Measurements from ENCODE around the gene FRMD8.

Gene FRMD8

DNA sequence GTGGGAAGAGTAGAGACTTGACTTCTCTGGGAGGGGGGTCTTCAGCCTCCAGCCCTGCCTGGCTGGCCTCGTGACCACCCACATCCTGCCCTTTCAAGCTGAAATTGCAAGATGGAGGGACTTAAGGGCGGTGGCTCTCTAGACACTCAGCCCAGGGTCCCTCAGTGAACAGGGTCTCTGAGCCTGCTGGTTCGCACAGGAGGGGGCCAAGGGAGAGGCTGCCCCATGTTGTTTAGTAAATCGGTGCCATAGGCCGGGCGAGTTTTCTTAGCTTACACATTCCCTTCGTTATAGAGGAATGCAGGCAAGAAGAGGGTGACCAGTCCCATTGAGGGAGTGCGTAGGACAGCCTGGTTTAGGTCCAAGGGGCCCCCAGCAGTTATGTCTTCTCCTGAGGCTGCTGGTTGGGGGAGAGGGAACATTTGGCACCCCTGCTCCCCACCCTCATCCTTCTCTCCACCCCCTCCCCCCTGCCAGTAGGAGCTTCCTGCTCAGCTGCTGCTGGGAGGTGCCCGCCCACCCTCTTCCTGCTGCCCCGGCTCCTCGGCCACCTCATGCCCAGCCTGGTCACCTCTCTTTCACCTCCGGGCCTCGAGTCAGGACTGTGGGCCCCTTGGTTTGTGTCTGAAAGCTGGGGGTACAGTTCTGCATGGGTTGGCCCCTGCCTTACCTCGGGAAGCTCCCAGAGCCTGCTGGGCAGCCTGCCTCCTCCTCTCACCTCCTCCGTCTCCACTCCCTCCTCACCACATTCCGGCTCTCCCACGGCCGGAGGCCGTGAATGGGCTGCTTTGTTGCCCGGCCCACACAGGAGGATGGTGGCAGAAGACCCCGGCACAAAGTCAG lies 3.9 kb downstream of the FRMD8 start:
- TF ChIP-seq EP300 (IDR thresholded peaks at IDR 0.05; ENCODE audit: borderline replicate concordance) (no peak), CREB1 (IDR thresholded peaks at IDR 0.05; ENCODE audit: low read depth) (no peak), RAD21 (IDR thresholded peaks at IDR 0.05; ENCODE audit: low read depth) (no peak)

DNA sequence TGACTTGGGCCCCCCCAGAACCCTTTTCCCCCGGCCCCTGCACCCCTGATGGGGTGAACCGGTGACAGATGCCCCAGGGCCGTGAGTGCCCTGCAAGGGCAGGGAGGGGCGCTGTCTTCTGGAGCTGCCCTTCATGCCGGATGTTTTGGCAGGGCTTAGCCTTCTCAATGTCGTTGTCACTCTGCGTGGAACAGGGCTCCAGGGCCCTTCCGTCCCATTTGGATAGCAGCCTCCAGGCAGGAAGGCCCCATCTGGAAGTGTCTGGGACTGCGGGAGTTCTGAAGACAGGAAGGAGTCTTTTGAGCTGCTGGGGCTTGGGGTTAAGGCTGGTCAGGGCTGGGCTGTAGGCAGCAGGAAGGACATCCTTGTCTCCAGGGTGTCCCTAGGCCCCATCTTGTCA lies 4.6 kb downstream of the FRMD8 start:
- no peak for TF ChIP-seq YY1 (IDR thresholded peaks at IDR 0.05; ENCODE audit: low read depth)
- TF ChIP-seq CEBPB (IDR thresholded peaks at IDR 0.05), result no peak
- TF ChIP-seq, protein P1, sequence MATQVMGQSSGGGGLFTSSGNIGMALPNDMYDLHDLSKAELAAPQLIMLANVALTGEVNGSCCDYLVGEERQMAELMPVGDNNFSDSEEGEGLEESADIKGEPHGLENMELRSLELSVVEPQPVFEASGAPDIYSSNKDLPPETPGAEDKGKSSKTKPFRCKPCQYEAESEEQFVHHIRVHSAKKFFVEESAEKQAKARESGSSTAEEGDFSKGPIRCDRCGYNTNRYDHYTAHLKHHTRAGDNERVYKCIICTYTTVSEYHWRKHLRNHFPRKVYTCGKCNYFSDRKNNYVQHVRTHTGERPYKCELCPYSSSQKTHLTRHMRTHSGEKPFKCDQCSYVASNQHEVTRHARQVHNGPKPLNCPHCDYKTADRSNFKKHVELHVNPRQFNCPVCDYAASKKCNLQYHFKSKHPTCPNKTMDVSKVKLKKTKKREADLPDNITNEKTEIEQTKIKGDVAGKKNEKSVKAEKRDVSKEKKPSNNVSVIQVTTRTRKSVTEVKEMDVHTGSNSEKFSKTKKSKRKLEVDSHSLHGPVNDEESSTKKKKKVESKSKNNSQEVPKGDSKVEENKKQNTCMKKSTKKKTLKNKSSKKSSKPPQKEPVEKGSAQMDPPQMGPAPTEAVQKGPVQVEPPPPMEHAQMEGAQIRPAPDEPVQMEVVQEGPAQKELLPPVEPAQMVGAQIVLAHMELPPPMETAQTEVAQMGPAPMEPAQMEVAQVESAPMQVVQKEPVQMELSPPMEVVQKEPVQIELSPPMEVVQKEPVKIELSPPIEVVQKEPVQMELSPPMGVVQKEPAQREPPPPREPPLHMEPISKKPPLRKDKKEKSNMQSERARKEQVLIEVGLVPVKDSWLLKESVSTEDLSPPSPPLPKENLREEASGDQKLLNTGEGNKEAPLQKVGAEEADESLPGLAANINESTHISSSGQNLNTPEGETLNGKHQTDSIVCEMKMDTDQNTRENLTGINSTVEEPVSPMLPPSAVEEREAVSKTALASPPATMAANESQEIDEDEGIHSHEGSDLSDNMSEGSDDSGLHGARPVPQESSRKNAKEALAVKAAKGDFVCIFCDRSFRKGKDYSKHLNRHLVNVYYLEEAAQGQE (IDR thresholded peaks at IDR 0.05; ENCODE audit: low read depth), result no peak
- no peak for TF ChIP-seq CREB1 (IDR thresholded peaks at IDR 0.05; ENCODE audit: low read depth)
- no peak for TF ChIP-seq FOXM1 (IDR thresholded peaks at IDR 0.05; ENCODE audit: borderline replicate concordance, low read depth)

DNA sequence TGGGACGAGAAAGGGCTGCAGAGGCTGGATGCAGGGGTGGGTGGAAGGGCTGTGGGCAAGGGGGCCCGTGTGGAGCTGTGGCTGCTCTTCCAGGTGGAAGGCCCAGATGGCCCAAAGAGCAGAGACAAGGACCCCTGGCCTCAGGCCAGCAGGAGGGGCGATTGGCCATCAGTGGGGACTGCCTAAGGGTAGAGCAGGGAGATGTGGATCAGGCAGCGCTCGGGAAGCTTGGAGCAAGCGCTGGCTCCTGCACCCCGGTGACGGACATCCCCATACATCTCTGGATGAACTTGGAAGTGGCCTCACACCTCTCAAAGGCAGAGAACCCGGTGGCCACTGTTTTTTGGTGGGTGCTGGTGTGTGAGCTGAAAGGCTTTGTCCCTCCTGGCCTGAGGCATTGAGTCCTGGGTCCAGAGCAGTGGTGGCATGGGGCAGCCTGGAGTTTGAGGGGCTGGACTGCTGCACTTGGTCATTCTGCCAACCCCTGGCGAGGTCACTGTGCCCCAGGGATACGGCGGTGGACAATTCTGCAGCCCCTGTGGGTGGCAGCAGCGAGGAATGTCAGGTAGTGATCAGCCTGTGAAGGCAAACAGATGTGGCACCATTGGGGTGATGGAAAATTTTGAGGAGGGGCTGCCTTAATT lies 5.9 kb downstream of the FRMD8 start:
- TF ChIP-seq EP300 (IDR thresholded peaks at IDR 0.05; ENCODE audit: borderline replicate concordance) (no peak), CREB1 (IDR thresholded peaks at IDR 0.05; ENCODE audit: low read depth) (no peak), TCF12 (IDR thresholded peaks at IDR 0.05; ENCODE audit: low read depth) (no peak), TAF1 (IDR thresholded peaks at IDR 0.05; ENCODE audit: low read depth) (no peak), RAD21 (IDR thresholded peaks at IDR 0.05; ENCODE audit: low read depth) (no peak), FOXM1 (IDR thresholded peaks at IDR 0.05; ENCODE audit: borderline replicate concordance, low read depth) (no peak), YY1 (IDR thresholded peaks at IDR 0.05; ENCODE audit: low read depth) (no peak), EGR1 (IDR thresholded peaks at IDR 0.05) (no peak), TEAD4 (IDR thresholded peaks at IDR 0.05) (no peak)
- TF ChIP-seq, protein P1 (IDR thresholded peaks at IDR 0.05; ENCODE audit: low read depth), result no peak
- TF ChIP-seq, protein P2, sequence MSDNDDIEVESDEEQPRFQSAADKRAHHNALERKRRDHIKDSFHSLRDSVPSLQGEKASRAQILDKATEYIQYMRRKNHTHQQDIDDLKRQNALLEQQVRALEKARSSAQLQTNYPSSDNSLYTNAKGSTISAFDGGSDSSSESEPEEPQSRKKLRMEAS (IDR thresholded peaks at IDR 0.05), result no peak

DNA sequence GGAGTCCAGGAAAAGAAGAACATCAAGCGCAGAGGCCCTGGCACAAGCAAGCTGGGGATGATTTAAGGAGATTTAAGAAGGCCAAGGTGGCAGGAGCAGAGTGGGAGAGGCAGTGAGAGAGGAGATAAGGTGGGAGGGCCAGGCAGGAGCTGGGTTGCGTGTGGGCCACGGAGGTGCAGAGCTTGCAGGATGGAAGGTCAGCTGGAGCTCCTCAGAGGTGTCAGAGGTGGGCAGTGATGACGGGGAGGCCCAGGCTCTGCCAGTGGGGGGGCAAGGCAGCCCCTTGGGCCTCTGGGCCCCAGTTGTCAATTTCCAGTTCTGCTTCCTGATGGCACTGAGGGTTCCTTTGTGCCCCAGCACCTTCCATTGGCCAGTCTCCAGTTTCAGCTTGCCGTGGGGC lies 6.5 kb downstream of the FRMD8 start:
- TF ChIP-seq ZBTB7A (IDR thresholded peaks at IDR 0.05; ENCODE audit: low read depth) (no peak), YY1 (IDR thresholded peaks at IDR 0.05; ENCODE audit: low read depth) (no peak), RAD21 (IDR thresholded peaks at IDR 0.05; ENCODE audit: low read depth) (no peak), CEBPB (IDR thresholded peaks at IDR 0.05) (no peak), EP300 (IDR thresholded peaks at IDR 0.05; ENCODE audit: borderline replicate concordance) (no peak), CREB1 (IDR thresholded peaks at IDR 0.05; ENCODE audit: low read depth) (no peak), TEAD4 (IDR thresholded peaks at IDR 0.05) (no peak), TCF12 (IDR thresholded peaks at IDR 0.05; ENCODE audit: low read depth) (no peak), FOXM1 (IDR thresholded peaks at IDR 0.05; ENCODE audit: borderline replicate concordance, low read depth) (no peak)
- TF ChIP-seq, protein P1 (IDR thresholded peaks at IDR 0.05; ENCODE audit: low read depth), result no peak
- TF ChIP-seq, protein P3, sequence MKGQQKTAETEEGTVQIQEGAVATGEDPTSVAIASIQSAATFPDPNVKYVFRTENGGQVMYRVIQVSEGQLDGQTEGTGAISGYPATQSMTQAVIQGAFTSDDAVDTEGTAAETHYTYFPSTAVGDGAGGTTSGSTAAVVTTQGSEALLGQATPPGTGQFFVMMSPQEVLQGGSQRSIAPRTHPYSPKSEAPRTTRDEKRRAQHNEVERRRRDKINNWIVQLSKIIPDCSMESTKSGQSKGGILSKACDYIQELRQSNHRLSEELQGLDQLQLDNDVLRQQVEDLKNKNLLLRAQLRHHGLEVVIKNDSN (IDR thresholded peaks at IDR 0.05), result no peak

DNA sequence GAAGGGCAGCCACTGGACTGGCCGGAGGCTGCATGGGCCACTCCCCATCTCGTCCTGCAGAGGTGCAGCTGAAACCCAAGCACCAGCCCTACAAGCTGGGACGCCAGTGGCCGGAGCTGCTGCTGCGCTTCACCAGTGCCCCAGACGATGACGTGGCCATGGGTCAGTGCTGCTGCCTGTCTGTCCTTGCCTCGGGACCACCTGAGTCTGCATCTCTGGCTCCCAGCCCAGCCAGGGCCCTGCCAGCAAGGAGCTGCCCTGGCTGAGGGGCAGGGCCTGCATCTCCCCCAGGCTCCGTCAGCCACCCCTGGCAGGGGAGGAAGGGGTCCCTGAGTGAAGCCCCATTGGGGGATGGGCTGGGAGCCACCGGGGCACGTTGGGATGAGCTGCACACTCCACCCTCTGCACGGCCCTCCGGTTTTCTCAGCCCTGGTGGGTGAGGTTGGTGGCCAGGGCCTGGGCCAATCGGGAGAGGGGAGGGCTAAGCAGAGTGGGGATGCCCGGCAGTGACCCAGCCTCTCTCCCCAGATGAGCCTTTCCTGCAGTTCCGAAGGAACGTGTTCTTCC lies 7.2 kb downstream of the FRMD8 start:
- TF ChIP-seq, protein P1 (IDR thresholded peaks at IDR 0.05; ENCODE audit: low read depth), result no peak
- TF ChIP-seq EP300 (IDR thresholded peaks at IDR 0.05; ENCODE audit: borderline replicate concordance) (no peak), CEBPB (IDR thresholded peaks at IDR 0.05) (no peak), TCF12 (IDR thresholded peaks at IDR 0.05; ENCODE audit: low read depth) (no peak)
- TF ChIP-seq, protein P3 (IDR thresholded peaks at IDR 0.05), result no peak
- TF ChIP-seq, protein P2 (IDR thresholded peaks at IDR 0.05), result no peak
